ENCODE results near the gene OR6X1. TPM values are rescaled to one million over a fixed set of nuclear protein-coding genes. Genes with fewer than 3 reads are reported as not detected.

The OR6X1 gene
- total and polyA plus RNA-seq, 2 of the 8 experiments (the other 6 are each of a cell fraction or from before 2014, with no cell fraction given): not detected

DNA sequence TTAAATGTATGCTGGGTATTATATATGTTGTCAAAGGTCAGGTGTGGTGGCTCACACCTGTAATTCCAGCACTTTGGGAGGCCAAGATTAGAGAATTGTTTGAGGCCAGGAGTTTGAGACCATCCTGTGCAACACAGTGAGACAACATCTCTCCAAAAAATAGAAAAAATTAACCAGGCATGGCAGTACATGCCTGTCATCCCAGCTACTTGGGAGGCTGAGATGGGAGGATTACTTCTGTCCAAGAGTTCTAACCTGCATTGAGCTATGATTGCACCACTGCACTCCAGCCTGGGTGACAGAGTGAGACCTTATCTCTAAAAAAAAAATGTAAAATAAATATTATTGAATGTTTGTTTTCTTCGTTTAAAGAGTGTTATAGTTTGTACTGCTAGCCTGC, 11.3 kb upstream of the OR6X1 start:
- H3K79me1 ChIP-seq (ENCODE audit: low read depth, low read length): no peaks in the 10 kb centered on the region
- no peak for TF ChIP-seq YY1 (IDR thresholded peaks at IDR 0.05; ENCODE audit: low read depth, low read length)
- no peak for TF ChIP-seq EGR1 (IDR thresholded peaks at IDR 0.05; ENCODE audit: borderline replicate concordance, low read depth, low read length)
- TF ChIP-seq HDAC2 (IDR thresholded peaks at IDR 0.05; ENCODE audit: borderline replicate concordance in 1 of 2, low read depth in 2 of 2, low read length in 2 of 2): no peak
- no peak for TF ChIP-seq PHF8 (conservative IDR thresholded peaks at IDR 0.05; ENCODE audit: low read depth, low read length)
- TF ChIP-seq JUND (IDR thresholded peaks at IDR 0.05; ENCODE audit: low read length): no peak
- no peak for TF ChIP-seq RBBP5 (IDR thresholded peaks at IDR 0.05; ENCODE audit: borderline replicate concordance, low read depth, low read length)
- TF ChIP-seq NANOG (IDR thresholded peaks at IDR 0.05; ENCODE audit: insufficient read depth, low read depth, low read length, poor library complexity, severe bottlenecking): no peak
- TF ChIP-seq CEBPB (IDR thresholded peaks at IDR 0.05; ENCODE audit: low read depth, low read length): no peak
- TF ChIP-seq TAF7 (optimal IDR thresholded peaks at IDR 0.05; ENCODE audit: borderline replicate concordance, low read depth, low read length): no peak
- no peak for TF ChIP-seq SP1 (IDR thresholded peaks at IDR 0.05; ENCODE audit: low read depth, low read length)
- TF ChIP-seq RAD21 (IDR thresholded peaks at IDR 0.05 in 1 of 2, conservative IDR thresholded peaks at IDR 0.05 in 1 of 2; ENCODE audit: low read depth in 2 of 2, low read length in 2 of 2): no peak
- no peak for TF ChIP-seq TCF12 (IDR thresholded peaks at IDR 0.05; ENCODE audit: low read depth, low read length)
- no peak for TF ChIP-seq SAP30 (IDR thresholded peaks at IDR 0.05; ENCODE audit: insufficient read depth, insufficient replicate concordance, low read length)
- no peak for TF ChIP-seq JUN (IDR thresholded peaks at IDR 0.05; ENCODE audit: low read depth, low read length)
- H3K23me2 ChIP-seq (ENCODE audit: low read depth, low read length): no peaks in the 10 kb centered on the region
- no peak overlapping the region for H3K9ac ChIP-seq (replicated peaks in 1 of 4; ENCODE audit: extremely low read depth in 1 of 4, low read depth in 3 of 4, low read length in 3 of 4)
- no peak overlapping the region for H2BK5ac ChIP-seq (ENCODE audit: low read depth, low read length)
- no peak overlapping the region for H3K4ac ChIP-seq (replicated peaks; ENCODE audit: insufficient read length, low read depth, low read length)
- DNase-seq (ENCODE audit: low read depth in 1 of 2, low spot score in 2 of 2) (no peak), FAIRE-seq (no peak)
- no peak overlapping the region for H2AFZ ChIP-seq (ENCODE audit: low read length)
- H2BK12ac ChIP-seq (ENCODE audit: low read depth, low read length): no peak overlapping the region
- no peak overlapping the region for H2BK120ac ChIP-seq (replicated peaks; ENCODE audit: low read depth, low read length)
- no peak overlapping the region for H3K14ac ChIP-seq (ENCODE audit: insufficient read length)
- no peak overlapping the region for H4K91ac ChIP-seq (replicated peaks; ENCODE audit: insufficient read length, low read length)
- no peak overlapping the region for H2AK5ac ChIP-seq (ENCODE audit: low read depth, low read length)
- H3K56ac ChIP-seq (replicated peaks; ENCODE audit: insufficient read length, low read depth, low read length): no peak overlapping the region
- no peak overlapping the region for H2BK20ac ChIP-seq (ENCODE audit: low read length)
- 90% methylated on average over 1 of the region's 1 CpG; no CpG with 5 or more reads in 1 of the 2 experiments for WGBS, 2 experiments (ENCODE audit: extremely low coverage in 1 of 2, insufficient coverage in 1 of 2, insufficient read length in 1 of 2, insufficient replicate concordance in 2 of 2, low coverage in 1 of 2, low lambda C conversion rate in 2 of 2, missing lambda C conversion rate in 1 of 2)
- no peak overlapping the region for H3K27ac ChIP-seq (ENCODE audit: low read depth, low read length)
- no peaks in the 10 kb centered on the region for H3K79me2 ChIP-seq (ENCODE audit: control insufficient read depth in 1 of 2, insufficient read depth in 2 of 2, low read length in 2 of 2)
- no peaks in the 10 kb centered on the region for H3K27me3 ChIP-seq (replicated peaks in 1 of 4; ENCODE audit: control insufficient read depth in 3 of 4, extremely low read depth in 1 of 4, insufficient read depth in 3 of 4, low read length in 3 of 4)
- ChIA-PET POLR2A (ENCODE audit: partially characterized antibody) (interaction anchor here (1.2 to 1.4 kb wide), 2 partner anchors 12 to 19 kb away, joined by 3 read pairs; no protein-coding TSS in a partner anchor), CTCF (ENCODE audit: partially characterized antibody) (interaction anchor here (1.5 kb wide), 1 partner anchor 10 kb away, joined by 5 read pairs; no protein-coding TSS in a partner anchor)
- H3K36me3 ChIP-seq (ENCODE audit: control insufficient read depth in 2 of 4, insufficient read depth in 4 of 4, low read length in 3 of 4): peaks cover 0 to 7% (median 3%) of the 10 kb centered on the region in 4 experiments; a peak in 2 of 8 replicates
- no peak overlapping the region for H4K8ac ChIP-seq (ENCODE audit: extremely low read depth, insufficient read depth, low read length)
- H3K4me2 ChIP-seq (ENCODE audit: insufficient read depth in 1 of 2, low read depth in 2 of 2, low read length in 2 of 2): no peak overlapping the region
- no peaks in the 10 kb centered on the region for H4K20me1 ChIP-seq (replicated peaks in 1 of 2; ENCODE audit: control insufficient read depth in 1 of 2, insufficient read depth in 2 of 2, low read length in 2 of 2)
- H3K9me3 ChIP-seq (ENCODE audit: insufficient read depth in 2 of 2, low read depth in 1 of 2, low read length in 1 of 2): peaks cover 12 to 14% of the 10 kb centered on the region in 2 experiments
- no peak overlapping the region for H3K18ac ChIP-seq (ENCODE audit: extremely low read depth, low read length)
- no peak overlapping the region for H4K5ac ChIP-seq (ENCODE audit: insufficient read length, low read depth, low read length)
- no peak overlapping the region for H2BK15ac ChIP-seq (ENCODE audit: low read length)
- H3K4me1 ChIP-seq (replicated peaks in 1 of 4; ENCODE audit: control insufficient read depth in 3 of 4, insufficient read depth in 4 of 4, low read length in 3 of 4): no peaks in the 10 kb centered on the region; a peak in 1 of 7 replicates
- H3K23ac ChIP-seq (ENCODE audit: insufficient read length): no peak overlapping the region
- H3K4me3 ChIP-seq (ENCODE audit: extremely low read depth in 1 of 4, insufficient read depth in 2 of 4, low read depth in 3 of 4, low read length in 4 of 4): no peak overlapping the region
